ENCODE results near the gene ALX4.

- TF ChIP-seq CTCF (IDR thresholded peaks at IDR 0.05) = no peak
- TF ChIP-seq EZH2 (IDR thresholded peaks at IDR 0.05; ENCODE audit: borderline replicate concordance, insufficient read depth, low read depth, low read length, poor library complexity, severe bottlenecking) = no peak
These were observed 66.9 kb downstream of the ALX4 start for GRCh38 chr11:44243086-44243485.
